ENCODE data around the gene SNX5. TPM values are rescaled to one million over a fixed set of nuclear protein-coding genes. Genes with fewer than 3 reads are reported as not detected.

The SNX5 gene
- total and polyA plus RNA-seq, 2 of the 13 experiments (the other 11 are each of a cell fraction or from before 2014, with no cell fraction given), result 664 to 1,040 TPM

DNA sequence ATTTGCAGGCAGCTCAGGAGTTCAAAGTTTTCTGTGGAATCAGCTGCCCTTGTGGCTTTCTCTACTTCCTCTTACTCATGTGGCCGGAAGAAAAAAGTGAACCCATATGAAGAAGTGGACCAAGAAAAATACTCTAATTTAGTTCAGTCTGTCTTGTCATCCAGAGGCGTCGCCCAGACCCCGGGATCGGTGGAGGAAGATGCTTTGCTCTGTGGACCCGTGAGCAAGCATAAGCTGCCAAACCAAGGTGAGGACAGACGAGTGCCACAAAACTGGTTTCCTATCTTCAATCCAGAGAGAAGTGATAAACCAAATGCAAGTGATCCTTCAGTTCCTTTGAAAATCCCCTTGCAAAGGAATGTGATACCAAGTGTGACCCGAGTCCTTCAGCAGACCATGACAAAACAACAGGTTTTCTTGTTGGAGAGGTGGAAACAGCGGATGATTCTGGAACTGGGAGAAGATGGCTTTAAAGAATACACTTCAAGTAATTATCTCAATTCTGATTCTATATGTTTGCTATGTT lies 1.4 kb upstream of the SNX5 start:
- peaks cover 97% of the 10 kb centered on the region for H3K79me2 ChIP-seq (ENCODE audit: insufficient read depth, low read length)
- TSS peak; percentile 58 for BruUV-seq (replicated peaks)
- H3K4me1 ChIP-seq (ENCODE audit: insufficient read depth, low read length), result peaks cover 52% of the 10 kb centered on the region
- H3K4me3 ChIP-seq (replicated peaks in 1 of 3; ENCODE audit: insufficient read depth in 1 of 3, low read depth in 2 of 3, low read length in 3 of 3), result peak overlapping the region; percentile 82 to 89 (median 89)
- peak overlapping the region; percentile 85 for H3K4me2 ChIP-seq (ENCODE audit: low read depth, low read length)
- H3K9me3 ChIP-seq (ENCODE audit: low read length), result no peaks in the 10 kb centered on the region
- intact Hi-C loops (cut with micrococcal nuclease; ENCODE audit: unreplicated experiment) (loop anchor here (10.0 kb wide), 1 partner anchor 305 kb away; no protein-coding TSS in a partner anchor), in situ Hi-C loops (cut with HindIII; ENCODE audit: extremely low pct_ligation_motif_present, low pct_unique_long_range_greater_than_20kb) (no loop called here)
- CTCF ChIA-PET (ENCODE audit: low intra/inter-chr PET ratio, low total read pairs), result no interaction called here
- H3K36me3 ChIP-seq (replicated peaks in 1 of 2; ENCODE audit: control insufficient read depth in 1 of 2, insufficient read depth in 2 of 2, low read length in 2 of 2), result peaks cover 0 to 3% of the 10 kb centered on the region in 2 experiments; a peak in 2 of 5 replicates
- POLR2A ChIA-PET, result interaction anchor here (0.8 to 7.3 kb wide), 8 partner anchors 9 to 400 kb away, joined by 3 to 114 read pairs (median 5); partner anchors contain the start of genes DSTN and RRBP1
- WGBS (ENCODE audit: low lambda C conversion rate), result 4% methylated on average over 9 of the region's 9 CpGs
- H2AFZ ChIP-seq (ENCODE audit: low read length), result no peak overlapping the region
- no peak for ATAC-seq
- peaks cover 23% of the 10 kb centered on the region for H4K20me1 ChIP-seq (ENCODE audit: insufficient read depth, low read length)
- H3K27me3 ChIP-seq (ENCODE audit: control insufficient read depth in 1 of 2, insufficient read depth in 2 of 2, low read length in 2 of 2), result no peaks in the 10 kb centered on the region; a peak in 1 of 5 replicates
- FAIRE-seq, result no peak
- peak overlapping the region; percentile 97 for H3K27ac ChIP-seq (ENCODE audit: extremely low read length, insufficient read depth, low read length)
- H3K9ac ChIP-seq (ENCODE audit: insufficient read depth, low read depth, low read length), result peak overlapping the region; percentile 99
- DNase-seq (ENCODE audit: low spot score), result peak; percentile 71
- no peak for TF ChIP-seq DMAP1 (CRISPR knock-in tag; IDR thresholded peaks at IDR 0.05)
- peak; percentile 31; the same call in 1 of the 2 replicates for TF ChIP-seq CBFB (CRISPR knock-in tag; IDR thresholded peaks at IDR 0.05)
- TF ChIP-seq, protein P1, sequence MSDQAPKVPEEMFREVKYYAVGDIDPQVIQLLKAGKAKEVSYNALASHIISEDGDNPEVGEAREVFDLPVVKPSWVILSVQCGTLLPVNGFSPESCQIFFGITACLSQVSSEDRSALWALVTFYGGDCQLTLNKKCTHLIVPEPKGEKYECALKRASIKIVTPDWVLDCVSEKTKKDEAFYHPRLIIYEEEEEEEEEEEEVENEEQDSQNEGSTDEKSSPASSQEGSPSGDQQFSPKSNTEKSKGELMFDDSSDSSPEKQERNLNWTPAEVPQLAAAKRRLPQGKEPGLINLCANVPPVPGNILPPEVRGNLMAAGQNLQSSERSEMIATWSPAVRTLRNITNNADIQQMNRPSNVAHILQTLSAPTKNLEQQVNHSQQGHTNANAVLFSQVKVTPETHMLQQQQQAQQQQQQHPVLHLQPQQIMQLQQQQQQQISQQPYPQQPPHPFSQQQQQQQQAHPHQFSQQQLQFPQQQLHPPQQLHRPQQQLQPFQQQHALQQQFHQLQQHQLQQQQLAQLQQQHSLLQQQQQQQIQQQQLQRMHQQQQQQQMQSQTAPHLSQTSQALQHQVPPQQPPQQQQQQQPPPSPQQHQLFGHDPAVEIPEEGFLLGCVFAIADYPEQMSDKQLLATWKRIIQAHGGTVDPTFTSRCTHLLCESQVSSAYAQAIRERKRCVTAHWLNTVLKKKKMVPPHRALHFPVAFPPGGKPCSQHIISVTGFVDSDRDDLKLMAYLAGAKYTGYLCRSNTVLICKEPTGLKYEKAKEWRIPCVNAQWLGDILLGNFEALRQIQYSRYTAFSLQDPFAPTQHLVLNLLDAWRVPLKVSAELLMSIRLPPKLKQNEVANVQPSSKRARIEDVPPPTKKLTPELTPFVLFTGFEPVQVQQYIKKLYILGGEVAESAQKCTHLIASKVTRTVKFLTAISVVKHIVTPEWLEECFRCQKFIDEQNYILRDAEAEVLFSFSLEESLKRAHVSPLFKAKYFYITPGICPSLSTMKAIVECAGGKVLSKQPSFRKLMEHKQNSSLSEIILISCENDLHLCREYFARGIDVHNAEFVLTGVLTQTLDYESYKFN (CRISPR knock-in tag; conservative IDR thresholded peaks at IDR 0.05), result peak; percentile 27; the same call in 1 of the 2 replicates
- TF ChIP-seq HOXD1 (CRISPR knock-in tag; IDR thresholded peaks at IDR 0.05), result no peak
- no peak for TF ChIP-seq NCOR1 (IDR thresholded peaks at IDR 0.05; ENCODE audit: borderline replicate concordance, low read length)
- TF ChIP-seq FIP1L1 (IDR thresholded peaks at IDR 0.05; ENCODE audit: borderline replicate concordance, insufficient read depth, low read depth, low read length), result no peak
- no peak for TF ChIP-seq NFRKB (IDR thresholded peaks at IDR 0.05)
- TF ChIP-seq, protein P2, sequence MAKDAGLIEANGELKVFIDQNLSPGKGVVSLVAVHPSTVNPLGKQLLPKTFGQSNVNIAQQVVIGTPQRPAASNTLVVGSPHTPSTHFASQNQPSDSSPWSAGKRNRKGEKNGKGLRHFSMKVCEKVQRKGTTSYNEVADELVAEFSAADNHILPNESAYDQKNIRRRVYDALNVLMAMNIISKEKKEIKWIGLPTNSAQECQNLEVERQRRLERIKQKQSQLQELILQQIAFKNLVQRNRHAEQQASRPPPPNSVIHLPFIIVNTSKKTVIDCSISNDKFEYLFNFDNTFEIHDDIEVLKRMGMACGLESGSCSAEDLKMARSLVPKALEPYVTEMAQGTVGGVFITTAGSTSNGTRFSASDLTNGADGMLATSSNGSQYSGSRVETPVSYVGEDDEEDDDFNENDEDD (CRISPR knock-in tag; IDR thresholded peaks at IDR 0.05; ENCODE audit: borderline replicate concordance), result no peak
- no peak for TF ChIP-seq SIX4 (CRISPR knock-in tag; IDR thresholded peaks at IDR 0.05)
- TF ChIP-seq ZNF251 (CRISPR knock-in tag; IDR thresholded peaks at IDR 0.05), result no peak
- TF ChIP-seq, protein P3, sequence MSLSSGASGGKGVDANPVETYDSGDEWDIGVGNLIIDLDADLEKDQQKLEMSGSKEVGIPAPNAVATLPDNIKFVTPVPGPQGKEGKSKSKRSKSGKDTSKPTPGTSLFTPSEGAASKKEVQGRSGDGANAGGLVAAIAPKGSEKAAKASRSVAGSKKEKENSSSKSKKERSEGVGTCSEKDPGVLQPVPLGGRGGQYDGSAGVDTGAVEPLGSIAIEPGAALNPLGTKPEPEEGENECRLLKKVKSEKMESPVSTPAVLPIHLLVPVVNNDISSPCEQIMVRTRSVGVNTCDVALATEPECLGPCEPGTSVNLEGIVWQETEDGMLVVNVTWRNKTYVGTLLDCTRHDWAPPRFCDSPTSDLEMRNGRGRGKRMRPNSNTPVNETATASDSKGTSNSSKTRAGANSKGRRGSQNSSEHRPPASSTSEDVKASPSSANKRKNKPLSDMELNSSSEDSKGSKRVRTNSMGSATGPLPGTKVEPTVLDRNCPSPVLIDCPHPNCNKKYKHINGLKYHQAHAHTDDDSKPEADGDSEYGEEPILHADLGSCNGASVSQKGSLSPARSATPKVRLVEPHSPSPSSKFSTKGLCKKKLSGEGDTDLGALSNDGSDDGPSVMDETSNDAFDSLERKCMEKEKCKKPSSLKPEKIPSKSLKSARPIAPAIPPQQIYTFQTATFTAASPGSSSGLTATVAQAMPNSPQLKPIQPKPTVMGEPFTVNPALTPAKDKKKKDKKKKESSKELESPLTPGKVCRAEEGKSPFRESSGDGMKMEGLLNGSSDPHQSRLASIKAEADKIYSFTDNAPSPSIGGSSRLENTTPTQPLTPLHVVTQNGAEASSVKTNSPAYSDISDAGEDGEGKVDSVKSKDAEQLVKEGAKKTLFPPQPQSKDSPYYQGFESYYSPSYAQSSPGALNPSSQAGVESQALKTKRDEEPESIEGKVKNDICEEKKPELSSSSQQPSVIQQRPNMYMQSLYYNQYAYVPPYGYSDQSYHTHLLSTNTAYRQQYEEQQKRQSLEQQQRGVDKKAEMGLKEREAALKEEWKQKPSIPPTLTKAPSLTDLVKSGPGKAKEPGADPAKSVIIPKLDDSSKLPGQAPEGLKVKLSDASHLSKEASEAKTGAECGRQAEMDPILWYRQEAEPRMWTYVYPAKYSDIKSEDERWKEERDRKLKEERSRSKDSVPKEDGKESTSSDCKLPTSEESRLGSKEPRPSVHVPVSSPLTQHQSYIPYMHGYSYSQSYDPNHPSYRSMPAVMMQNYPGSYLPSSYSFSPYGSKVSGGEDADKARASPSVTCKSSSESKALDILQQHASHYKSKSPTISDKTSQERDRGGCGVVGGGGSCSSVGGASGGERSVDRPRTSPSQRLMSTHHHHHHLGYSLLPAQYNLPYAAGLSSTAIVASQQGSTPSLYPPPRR (CRISPR knock-in tag; IDR thresholded peaks at IDR 0.05; ENCODE audit: borderline replicate concordance), result no peak
- TF ChIP-seq, protein P4, sequence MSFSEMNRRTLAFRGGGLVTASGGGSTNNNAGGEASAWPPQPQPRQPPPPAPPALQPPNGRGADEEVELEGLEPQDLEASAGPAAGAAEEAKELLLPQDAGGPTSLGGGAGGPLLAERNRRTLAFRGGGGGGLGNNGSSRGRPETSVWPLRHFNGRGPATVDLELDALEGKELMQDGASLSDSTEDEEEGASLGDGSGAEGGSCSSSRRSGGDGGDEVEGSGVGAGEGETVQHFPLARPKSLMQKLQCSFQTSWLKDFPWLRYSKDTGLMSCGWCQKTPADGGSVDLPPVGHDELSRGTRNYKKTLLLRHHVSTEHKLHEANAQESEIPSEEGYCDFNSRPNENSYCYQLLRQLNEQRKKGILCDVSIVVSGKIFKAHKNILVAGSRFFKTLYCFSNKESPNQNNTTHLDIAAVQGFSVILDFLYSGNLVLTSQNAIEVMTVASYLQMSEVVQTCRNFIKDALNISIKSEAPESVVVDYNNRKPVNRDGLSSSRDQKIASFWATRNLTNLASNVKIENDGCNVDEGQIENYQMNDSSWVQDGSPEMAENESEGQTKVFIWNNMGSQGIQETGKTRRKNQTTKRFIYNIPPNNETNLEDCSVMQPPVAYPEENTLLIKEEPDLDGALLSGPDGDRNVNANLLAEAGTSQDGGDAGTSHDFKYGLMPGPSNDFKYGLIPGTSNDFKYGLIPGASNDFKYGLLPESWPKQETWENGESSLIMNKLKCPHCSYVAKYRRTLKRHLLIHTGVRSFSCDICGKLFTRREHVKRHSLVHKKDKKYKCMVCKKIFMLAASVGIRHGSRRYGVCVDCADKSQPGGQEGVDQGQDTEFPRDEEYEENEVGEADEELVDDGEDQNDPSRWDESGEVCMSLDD (CRISPR knock-in tag; IDR thresholded peaks at IDR 0.05; ENCODE audit: borderline replicate concordance), result no peak
